ENCODE data around the gene CYP19A1.

CYP19A1 gene

GRCh38 chr15:51250217-51251011, 88.0 kb downstream of the CYP19A1 start:
- H3K27me3 ChIP-seq (ENCODE audit: control insufficient read depth, insufficient read depth, low read length, poor library complexity, severe bottlenecking) = no peaks in the 10 kb centered on the region
- H3K4me1 ChIP-seq (ENCODE audit: control insufficient read depth, insufficient read depth, low read length) = no peaks in the 10 kb centered on the region
- no peak overlapping the region for H3K4me3 ChIP-seq (ENCODE audit: insufficient read depth, low read depth, low read length)
- H3K27ac ChIP-seq (ENCODE audit: insufficient read depth, low read depth, low read length, poor library complexity, severe bottlenecking) = no peak overlapping the region
- no peaks in the 10 kb centered on the region for H3K9me3 ChIP-seq (ENCODE audit: control insufficient read depth, low read length)
- 90 to 92% methylated on average over 4 of the region's 4 CpGs for WGBS, 2 experiments
- no peaks in the 10 kb centered on the region for H3K36me3 ChIP-seq (ENCODE audit: control insufficient read depth, insufficient read depth, low read length)

GRCh38 chr15:51245628-51246027, 92.8 kb downstream of the CYP19A1 start:
- H3K27ac ChIP-seq (ENCODE audit: insufficient read depth, low read depth, low read length, poor library complexity, severe bottlenecking) = no peak overlapping the region
- H3K4me1 ChIP-seq (ENCODE audit: control insufficient read depth, insufficient read depth, low read length) = no peaks in the 10 kb centered on the region
- no peaks in the 10 kb centered on the region for H3K27me3 ChIP-seq (ENCODE audit: control insufficient read depth, insufficient read depth, low read length, poor library complexity, severe bottlenecking)
- H3K9me3 ChIP-seq (ENCODE audit: control insufficient read depth, low read length) = no peaks in the 10 kb centered on the region
- H3K36me3 ChIP-seq (ENCODE audit: control insufficient read depth, insufficient read depth, low read length) = no peaks in the 10 kb centered on the region
- 100% methylated on average over 1 of the region's 1 CpG for WGBS, 2 experiments
- no peak overlapping the region for H3K4me3 ChIP-seq (ENCODE audit: insufficient read depth, low read depth, low read length)

- Histone ChIP-seq H3K27me3 (ENCODE audit: control insufficient read depth, insufficient read depth, low read length, poor library complexity, severe bottlenecking) (no peaks in the 10 kb centered on the region), H3K9me3 (ENCODE audit: control insufficient read depth, low read length) (no peaks in the 10 kb centered on the region), H3K36me3 (ENCODE audit: control insufficient read depth, insufficient read depth, low read length) (no peaks in the 10 kb centered on the region), H3K27ac (ENCODE audit: insufficient read depth, low read depth, low read length, poor library complexity, severe bottlenecking) (no peak overlapping the region), H3K4me1 (ENCODE audit: control insufficient read depth, insufficient read depth, low read length) (no peaks in the 10 kb centered on the region), H3K4me3 (ENCODE audit: insufficient read depth, low read depth, low read length) (no peak overlapping the region)
- 88 to 90% methylated on average over 2 of the region's 2 CpGs for WGBS, 2 experiments
Measured at GRCh38 chr15:51244423-51244869, 94.0 kb downstream of the CYP19A1 start.

GRCh38 chr15:51243774-51244173, 94.6 kb downstream of the CYP19A1 start:
- Histone ChIP-seq H3K4me1 (ENCODE audit: control insufficient read depth, insufficient read depth, low read length) (no peaks in the 10 kb centered on the region), H3K4me3 (ENCODE audit: insufficient read depth, low read depth, low read length) (no peak overlapping the region), H3K36me3 (ENCODE audit: control insufficient read depth, insufficient read depth, low read length) (no peaks in the 10 kb centered on the region), H3K9me3 (ENCODE audit: control insufficient read depth, low read length) (no peaks in the 10 kb centered on the region), H3K27me3 (ENCODE audit: control insufficient read depth, insufficient read depth, low read length, poor library complexity, severe bottlenecking) (no peaks in the 10 kb centered on the region), H3K27ac (ENCODE audit: insufficient read depth, low read depth, low read length, poor library complexity, severe bottlenecking) (no peak overlapping the region)

GRCh38 chr15:51240066-51240465, 98.3 kb downstream of the CYP19A1 start:
- H3K4me1 ChIP-seq (ENCODE audit: control insufficient read depth, insufficient read depth, low read length) = no peaks in the 10 kb centered on the region
- H3K4me3 ChIP-seq (ENCODE audit: insufficient read depth, low read depth, low read length) = no peak overlapping the region
- no peaks in the 10 kb centered on the region for H3K36me3 ChIP-seq (ENCODE audit: control insufficient read depth, insufficient read depth, low read length)
- 59 to 66% methylated on average over 4 of the region's 4 CpGs for WGBS, 2 experiments
- no peaks in the 10 kb centered on the region for H3K27me3 ChIP-seq (ENCODE audit: control insufficient read depth, insufficient read depth, low read length, poor library complexity, severe bottlenecking)
- H3K27ac ChIP-seq (ENCODE audit: insufficient read depth, low read depth, low read length, poor library complexity, severe bottlenecking) = no peak overlapping the region
- H3K9me3 ChIP-seq (ENCODE audit: control insufficient read depth, low read length) = no peaks in the 10 kb centered on the region

- H3K27me3 ChIP-seq (ENCODE audit: control insufficient read depth, insufficient read depth, low read length, poor library complexity, severe bottlenecking) = no peaks in the 10 kb centered on the region
- H3K36me3 ChIP-seq (ENCODE audit: control insufficient read depth, insufficient read depth, low read length) = no peaks in the 10 kb centered on the region
- no peaks in the 10 kb centered on the region for H3K9me3 ChIP-seq (ENCODE audit: control insufficient read depth, low read length)
- no peaks in the 10 kb centered on the region for H3K4me1 ChIP-seq (ENCODE audit: control insufficient read depth, insufficient read depth, low read length)
- no peak overlapping the region for H3K4me3 ChIP-seq (ENCODE audit: insufficient read depth, low read depth, low read length)
- no peak overlapping the region for H3K27ac ChIP-seq (ENCODE audit: insufficient read depth, low read depth, low read length, poor library complexity, severe bottlenecking)
- WGBS, 2 experiments = 86 to 92% methylated on average over 2 to 3 of the region's 3 CpGs
Measured at GRCh38 chr15:51237816-51238215, 100.6 kb downstream of the CYP19A1 start.

- H3K4me1 ChIP-seq (ENCODE audit: control insufficient read depth, insufficient read depth, low read length) = no peaks in the 10 kb centered on the region
- H3K27me3 ChIP-seq (ENCODE audit: control insufficient read depth, insufficient read depth, low read length, poor library complexity, severe bottlenecking) = no peaks in the 10 kb centered on the region
- H3K9me3 ChIP-seq (ENCODE audit: control insufficient read depth, low read length) = no peaks in the 10 kb centered on the region
- no peak overlapping the region for H3K4me3 ChIP-seq (ENCODE audit: insufficient read depth, low read depth, low read length)
- H3K27ac ChIP-seq (ENCODE audit: insufficient read depth, low read depth, low read length, poor library complexity, severe bottlenecking) = no peak overlapping the region
- no peaks in the 10 kb centered on the region for H3K36me3 ChIP-seq (ENCODE audit: control insufficient read depth, insufficient read depth, low read length)
- 86 to 88% methylated on average over 14 of the region's 14 CpGs for WGBS, 2 experiments
Measured at GRCh38 chr15:51234176-51234927, 104.0 kb downstream of the CYP19A1 start.

GRCh38 chr15:51232581-51232980, 105.8 kb downstream of the CYP19A1 start:
- no peaks in the 10 kb centered on the region for H3K4me1 ChIP-seq (ENCODE audit: control insufficient read depth, insufficient read depth, low read length)
- H3K9me3 ChIP-seq (ENCODE audit: control insufficient read depth, low read length) = no peaks in the 10 kb centered on the region
- no peak overlapping the region for H3K4me3 ChIP-seq (ENCODE audit: insufficient read depth, low read depth, low read length)
- 91 to 94% methylated on average over 3 of the region's 3 CpGs for WGBS, 2 experiments
- no peak overlapping the region for H3K27ac ChIP-seq (ENCODE audit: insufficient read depth, low read depth, low read length, poor library complexity, severe bottlenecking)
- no peaks in the 10 kb centered on the region for H3K27me3 ChIP-seq (ENCODE audit: control insufficient read depth, insufficient read depth, low read length, poor library complexity, severe bottlenecking)
- no peaks in the 10 kb centered on the region for H3K36me3 ChIP-seq (ENCODE audit: control insufficient read depth, insufficient read depth, low read length)

GRCh38 chr15:51229907-51230330, 108.5 kb downstream of the CYP19A1 start:
- WGBS, 2 experiments = 64 to 70% methylated on average over 1 to 2 of the region's 2 CpGs
- H3K9me3 ChIP-seq (ENCODE audit: control insufficient read depth, low read length) = no peaks in the 10 kb centered on the region
- H3K4me3 ChIP-seq (ENCODE audit: insufficient read depth, low read depth, low read length) = no peak overlapping the region
- no peaks in the 10 kb centered on the region for H3K4me1 ChIP-seq (ENCODE audit: control insufficient read depth, insufficient read depth, low read length)
- no peaks in the 10 kb centered on the region for H3K36me3 ChIP-seq (ENCODE audit: control insufficient read depth, insufficient read depth, low read length)
- no peaks in the 10 kb centered on the region for H3K27me3 ChIP-seq (ENCODE audit: control insufficient read depth, insufficient read depth, low read length, poor library complexity, severe bottlenecking)
- H3K27ac ChIP-seq (ENCODE audit: insufficient read depth, low read depth, low read length, poor library complexity, severe bottlenecking) = no peak overlapping the region

GRCh38 chr15:51227940-51228732, 110.3 kb downstream of the CYP19A1 start:
- no peaks in the 10 kb centered on the region for H3K9me3 ChIP-seq (ENCODE audit: control insufficient read depth, low read length)
- no peaks in the 10 kb centered on the region for H3K36me3 ChIP-seq (ENCODE audit: control insufficient read depth, insufficient read depth, low read length)
- H3K27ac ChIP-seq (ENCODE audit: insufficient read depth, low read depth, low read length, poor library complexity, severe bottlenecking) = no peak overlapping the region
- WGBS, 2 experiments = 90 to 91% methylated on average over 3 of the region's 3 CpGs
- H3K4me1 ChIP-seq (ENCODE audit: control insufficient read depth, insufficient read depth, low read length) = no peaks in the 10 kb centered on the region
- no peaks in the 10 kb centered on the region for H3K27me3 ChIP-seq (ENCODE audit: control insufficient read depth, insufficient read depth, low read length, poor library complexity, severe bottlenecking)
- no peak overlapping the region for H3K4me3 ChIP-seq (ENCODE audit: insufficient read depth, low read depth, low read length)
